AG04449 (cell line): Measurements from ENCODE around the gene MAP1A.

Source experiments
- CTCF ChIA-PET: fragments of 350-600 bp; formaldehyde crosslinking; extraction: SDS; loops from one replicate; lab custom pipeline; 2021; ENCODE audit warnings: antibody characterized with exemption; lab: Yijun Ruan, JAX
- POLR2A ChIA-PET: fragments of 400-600, 350-600 bp; formaldehyde crosslinking; extraction: SDS; loops from one replicate; lab custom pipeline; 2020; ENCODE audit warnings: antibody characterized with exemption, inconsistent platforms; lab: Yijun Ruan, JAX
- DNase-seq: peaks from one replicate; pipeline ENCODE4 v3.0.0-alpha.2; 2010; ENCODE audit warnings: low read depth, low spot score
- H3K4me3 ChIP-seq: 2 replicates; pipeline ENCODE4 v1.5.1; 2011; ENCODE audit warnings: low read depth, mild to moderate bottlenecking, control low read depth, low read length
- TF ChIP-seq, protein P1 (sequence below): IDR thresholded peaks from one replicate; pipeline ENCODE4 v1.5.1; 2011; ENCODE audit warnings: mild to moderate bottlenecking, moderate library complexity, low read length, control low read depth, inconsistent platforms; ENCODE audit not compliant: insufficient read depth; ENCODE audit errors: missing control alignments

MAP1A gene

DNA sequence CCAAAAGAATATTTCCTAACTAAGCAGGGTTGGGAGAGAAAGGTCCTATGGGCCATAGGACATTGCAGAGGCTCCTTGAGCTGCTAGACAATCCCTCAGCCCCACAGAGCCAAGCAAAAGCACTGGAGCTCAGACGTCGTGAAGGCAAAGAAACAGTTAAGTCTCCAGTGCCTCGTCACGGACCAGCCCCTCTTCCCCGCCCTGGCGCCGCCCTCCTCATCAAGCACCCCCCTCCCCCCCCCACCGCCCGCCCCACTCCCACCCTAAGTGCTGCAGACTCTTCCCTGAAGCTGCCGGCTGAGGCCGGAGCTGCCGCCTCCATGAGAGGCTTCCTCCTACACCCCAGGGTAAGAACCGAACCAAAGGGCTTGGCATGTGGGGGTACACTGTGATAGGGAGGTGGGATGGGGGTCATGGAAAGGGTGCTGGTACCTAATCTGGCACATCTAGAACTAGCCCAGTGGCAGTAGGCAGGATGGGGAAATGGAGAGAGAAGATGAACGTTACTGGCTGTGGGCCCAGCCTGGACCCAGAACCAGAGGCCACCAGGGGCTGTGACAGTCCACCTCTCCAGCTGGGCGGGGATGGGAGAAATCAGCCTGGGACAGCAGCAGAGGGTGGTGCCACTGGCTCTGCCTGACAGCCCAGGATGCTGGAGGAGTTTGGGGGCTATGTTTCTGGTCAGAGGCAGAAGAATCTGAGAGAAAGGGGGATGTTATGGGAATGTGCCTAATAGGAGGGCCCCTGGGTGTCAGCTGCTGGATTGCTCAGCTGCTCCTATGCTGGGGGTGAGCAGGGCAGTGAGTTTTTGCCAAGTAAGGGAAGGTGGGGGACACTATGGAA lies at the start of gene MAP1A:
Gene MAP1A, plus strand, starts transcription at position 255 of the 843 bp plus-strand sequence. CDS start 3,866 bp downstream, outside the sequence.
- TF ChIP-seq, protein P1, sequence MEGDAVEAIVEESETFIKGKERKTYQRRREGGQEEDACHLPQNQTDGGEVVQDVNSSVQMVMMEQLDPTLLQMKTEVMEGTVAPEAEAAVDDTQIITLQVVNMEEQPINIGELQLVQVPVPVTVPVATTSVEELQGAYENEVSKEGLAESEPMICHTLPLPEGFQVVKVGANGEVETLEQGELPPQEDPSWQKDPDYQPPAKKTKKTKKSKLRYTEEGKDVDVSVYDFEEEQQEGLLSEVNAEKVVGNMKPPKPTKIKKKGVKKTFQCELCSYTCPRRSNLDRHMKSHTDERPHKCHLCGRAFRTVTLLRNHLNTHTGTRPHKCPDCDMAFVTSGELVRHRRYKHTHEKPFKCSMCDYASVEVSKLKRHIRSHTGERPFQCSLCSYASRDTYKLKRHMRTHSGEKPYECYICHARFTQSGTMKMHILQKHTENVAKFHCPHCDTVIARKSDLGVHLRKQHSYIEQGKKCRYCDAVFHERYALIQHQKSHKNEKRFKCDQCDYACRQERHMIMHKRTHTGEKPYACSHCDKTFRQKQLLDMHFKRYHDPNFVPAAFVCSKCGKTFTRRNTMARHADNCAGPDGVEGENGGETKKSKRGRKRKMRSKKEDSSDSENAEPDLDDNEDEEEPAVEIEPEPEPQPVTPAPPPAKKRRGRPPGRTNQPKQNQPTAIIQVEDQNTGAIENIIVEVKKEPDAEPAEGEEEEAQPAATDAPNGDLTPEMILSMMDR, result no peak
- ChIA-PET CTCF (interaction anchor here (0.8 to 1.5 kb wide), 3 partner anchors 9 to 83 kb away, joined by 3 to 6 read pairs (median 3); no protein-coding TSS in a partner anchor), POLR2A (interaction anchor here (0.9 to 2.1 kb wide), 4 partner anchors 9 to 77 kb away, joined by 6 to 9 read pairs (median 6); no protein-coding TSS in a partner anchor)
- no peak for DNase-seq
- H3K4me3 ChIP-seq, result peak within 1 kb of the TSS; percentile 98

DNA sequence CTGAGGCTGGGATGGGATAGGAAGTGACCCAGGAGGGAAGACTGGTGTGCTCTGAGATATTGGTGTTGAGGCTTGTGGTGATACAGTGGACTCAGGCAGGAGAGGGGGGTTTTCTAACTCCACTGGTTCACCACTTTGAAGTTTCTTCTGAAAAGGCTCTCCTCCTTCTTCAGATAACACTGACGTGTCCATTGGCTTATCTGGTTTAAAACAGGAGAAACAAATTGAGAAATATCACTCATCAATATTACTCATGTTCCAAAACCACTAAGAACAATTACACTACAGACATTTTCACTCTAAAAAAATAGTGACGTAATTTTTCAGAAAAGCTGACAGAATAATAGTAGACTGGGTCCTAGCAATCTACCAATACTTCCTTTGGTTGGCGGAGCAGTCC lies 47.5 kb upstream of the MAP1A start:
- no peak for DNase-seq
- TF ChIP-seq, protein P1, result no peak
- ChIA-PET CTCF (interaction anchor here (1.0 to 1.2 kb wide), 2 partner anchors 14 to 40 kb away, joined by 3 read pairs; no protein-coding TSS in a partner anchor), POLR2A (no interaction called here)
- no peak overlapping the region for H3K4me3 ChIP-seq

DNA sequence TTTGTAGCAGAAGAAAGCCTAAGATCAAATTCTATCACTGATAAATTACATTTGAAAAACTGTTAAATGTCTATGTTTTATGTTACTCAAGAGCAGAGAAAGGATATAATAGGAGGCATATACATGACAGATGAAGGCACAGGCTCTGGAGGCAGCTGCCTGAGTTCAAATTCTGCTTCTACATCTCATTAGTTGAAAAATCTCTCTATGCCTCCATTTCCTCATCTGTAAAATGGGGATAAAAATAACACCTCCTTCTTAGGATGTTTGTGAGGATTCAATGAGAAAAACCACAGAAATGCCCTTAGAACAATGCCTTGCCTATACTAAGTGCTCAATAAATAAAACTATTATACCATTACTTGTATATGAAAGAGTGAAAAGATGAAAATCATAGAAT lies 45.4 kb upstream of the MAP1A start:
- no peak for DNase-seq
- POLR2A ChIA-PET, result no interaction called here
- CTCF ChIA-PET, result no interaction called here
- no peak overlapping the region for H3K4me3 ChIP-seq
- TF ChIP-seq, protein P1, result no peak

DNA sequence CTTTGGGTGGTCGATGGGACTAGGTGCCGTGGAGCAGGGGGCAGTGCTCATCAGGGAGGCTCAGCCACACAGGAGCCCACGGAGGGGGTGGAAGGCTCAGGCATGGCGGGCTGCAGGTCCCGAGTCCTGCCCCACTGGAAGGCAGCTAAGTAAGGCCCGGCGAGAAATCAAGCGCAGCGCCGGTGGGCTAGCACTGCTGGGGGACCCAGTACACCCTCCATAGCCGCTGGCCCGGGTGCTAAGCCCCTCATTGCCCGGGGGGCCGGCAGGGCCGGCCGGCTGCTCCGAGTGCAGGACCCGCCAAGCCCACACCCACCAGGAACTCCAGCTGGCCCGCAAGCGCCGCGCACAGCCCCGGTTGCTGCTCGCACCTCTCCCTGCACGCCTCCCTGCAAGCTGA lies 43.5 kb upstream of the MAP1A start:
- DNase-seq, result no peak
- POLR2A ChIA-PET, result no interaction called here
- CTCF ChIA-PET, result no interaction called here
- H3K4me3 ChIP-seq, result no peak overlapping the region
- TF ChIP-seq, protein P1, result no peak

DNA sequence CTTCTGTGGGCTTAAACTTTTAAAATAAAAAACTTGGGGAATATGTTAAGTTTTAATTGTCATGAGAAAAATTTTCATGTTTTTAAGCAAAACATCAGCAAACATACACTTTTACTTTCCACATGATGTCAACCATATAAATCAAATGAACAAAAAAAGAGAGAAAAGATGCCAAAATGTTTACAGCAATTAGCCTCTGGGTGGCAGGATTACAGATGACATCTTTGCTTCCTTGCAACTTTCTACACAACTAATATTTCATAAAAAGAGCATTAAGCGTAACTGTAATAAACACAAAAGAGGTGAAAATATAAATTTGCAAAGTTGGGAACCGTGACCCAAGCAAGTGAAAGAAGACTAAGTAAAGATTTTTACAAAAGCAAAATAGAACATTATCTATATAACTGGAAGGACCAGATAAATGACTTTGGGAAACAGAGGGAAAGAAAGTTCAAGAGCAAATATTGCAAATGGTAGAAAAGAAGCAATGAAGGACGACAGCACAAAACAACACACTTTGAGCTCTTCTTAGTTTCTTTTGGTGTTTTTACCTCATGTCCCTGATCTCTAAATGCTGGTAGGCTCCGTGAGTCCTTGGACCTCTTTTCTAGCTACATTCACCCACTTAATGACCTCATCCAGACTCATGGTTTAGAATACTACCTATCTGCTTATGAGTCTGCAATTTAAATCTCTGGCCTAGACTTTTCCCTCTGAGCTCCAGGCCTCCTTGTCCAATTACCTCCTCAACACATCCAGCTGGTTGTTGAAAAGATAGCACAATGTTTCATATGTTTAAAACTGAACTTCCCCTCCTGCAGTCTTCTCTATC lies 33.9 kb upstream of the MAP1A start:
- ChIA-PET CTCF (interaction anchor here (0.6 to 2.9 kb wide), 4 partner anchors 13 to 31 kb away, joined by 3 to 16 read pairs (median 3); no protein-coding TSS in a partner anchor), POLR2A (no interaction called here)
- TF ChIP-seq, protein P1, result peak; percentile 33
- no peak for DNase-seq
- H3K4me3 ChIP-seq, result no peak overlapping the region
